ENCODE data around the gene STK32C.

- TF ChIP-seq REST (IDR thresholded peaks at IDR 0.05) (no peak), CTCF (IDR thresholded peaks at IDR 0.05) (no peak), MYC (IDR thresholded peaks at IDR 0.05; ENCODE audit: borderline replicate concordance, low read length) (no peak), E2F6 (IDR thresholded peaks at IDR 0.05; ENCODE audit: borderline replicate concordance, low read depth) (no peak), NFE2L2 (conservative IDR thresholded peaks at IDR 0.05; ENCODE audit: low read length) (no peak), EP300 (IDR thresholded peaks at IDR 0.05) (no peak), NPAS2 (CRISPR knock-in tag; IDR thresholded peaks at IDR 0.05; ENCODE audit: borderline replicate concordance) (no peak), RARB (CRISPR knock-in tag; IDR thresholded peaks at IDR 0.05) (no peak), CEBPB (IDR thresholded peaks at IDR 0.05) (no peak), JUNB (IDR thresholded peaks at IDR 0.05) (no peak), ZNF302 (CRISPR knock-in tag; IDR thresholded peaks at IDR 0.05) (no peak), CHD2 (IDR thresholded peaks at IDR 0.05; ENCODE audit: low read length, partially characterized antibody) (no peak)
These were observed 133.5 kb downstream of the STK32C start for GRCh38 chr10:132174237-132174636.

Data from A549 (cell line).